ENCODE results near the gene CCDC9B.

DNA sequence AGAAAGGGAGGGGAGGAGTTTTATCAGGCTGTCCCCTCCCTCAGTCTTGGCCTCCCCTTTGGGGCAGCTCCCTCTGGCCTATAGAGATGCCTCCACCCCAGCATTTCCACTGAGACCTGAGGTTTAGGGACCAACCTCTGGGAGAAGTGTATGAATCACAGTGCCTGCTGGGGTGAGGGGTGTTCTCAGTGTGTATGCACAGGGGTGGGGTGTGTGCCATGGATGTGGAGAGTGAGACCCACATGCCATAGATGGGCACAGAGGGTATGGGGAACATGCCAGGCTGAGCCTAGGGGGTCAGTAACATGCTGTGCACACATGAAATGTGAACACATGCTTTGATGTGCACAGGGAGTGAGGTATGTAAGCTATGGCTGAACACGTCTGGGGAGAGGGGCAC, 45.4 kb downstream of the CCDC9B start:
- TF ChIP-seq MYC (IDR thresholded peaks at IDR 0.05; ENCODE audit: borderline replicate concordance, low read length) (no peak), POLR2AphosphoS2 (conservative IDR thresholded peaks at IDR 0.05; ENCODE audit: low read length) (no peak), POLR2A (IDR thresholded peaks at IDR 0.05; ENCODE audit: low read length) (no peak), KDM1A (IDR thresholded peaks at IDR 0.05; ENCODE audit: low read depth) (no peak)
